MG63 (cell line): ENCODE data around the gene BRD9. TPM values are rescaled to one million over a fixed set of nuclear protein-coding genes. Genes with fewer than 3 reads are reported as not detected.
"Not testable (repeated sequence)": the region's sequence is repeated elsewhere in the genome, so short reads cannot be mapped to it uniquely, and the experiment has no call there.

ENCODE experiments used
- DNase-seq: peaks from one replicate; pipeline ENCODE4 v3.0.0-alpha.2; 2020
- H3K27me3 ChIP-seq: fragments of 250-450 bp; sonication (Bioruptor Pico); 2 replicates; pipeline ENCODE4 v1.5.1; 2020; ENCODE audit warnings: mild to moderate bottlenecking, moderate library complexity
- H3K36me3 ChIP-seq: fragments of 250-450 bp; sonication (Bioruptor Pico); 2 replicates; pipeline ENCODE4 v1.5.1; 2020; ENCODE audit warnings: mild to moderate bottlenecking, moderate library complexity
- H3K4me3 ChIP-seq: fragments of 250-450 bp; sonication (Bioruptor Pico); 2 replicates; pipeline ENCODE4 v1.5.1; 2020; ENCODE audit warnings: mild to moderate bottlenecking, moderate library complexity
- H3K9me3 ChIP-seq: fragments of 250-450 bp; sonication (Bioruptor Pico); 2 replicates; pipeline ENCODE4 v1.5.1; 2020; ENCODE audit warnings: mild to moderate bottlenecking, moderate library complexity
- total RNA-seq: library from RNA; depleted of rRNA; stranded (reverse); fragments of >200 nt; shearing (Covaris generic); gene quantifications from 2 replicates; pipeline ENCODE4 v1.2.3, GENCODE V29; 2014; ENCODE audit warnings: low replicate concordance; rRNA removed

The BRD9 gene
- total RNA-seq, 1 experiment from 2014 or later = 27.5 TPM

- H3K9me3 ChIP-seq, H3K4me3 ChIP-seq, H3K27me3 ChIP-seq, H3K36me3 ChIP-seq, DNase-seq: not testable (repeated sequence)
Observed at GRCh38 chr5:828194-828593, 64.4 kb downstream of the BRD9 start.

GRCh38 chr5:825544-825943 is 67.1 kb downstream of the BRD9 start:
- not testable (repeated sequence) for DNase-seq, H3K27me3 ChIP-seq, H3K4me3 ChIP-seq, H3K9me3 ChIP-seq, H3K36me3 ChIP-seq

- no peaks in the 10 kb centered on the region for H3K36me3 ChIP-seq
Observed at GRCh38 chr5:821504-821903, 71.1 kb downstream of the BRD9 start.

GRCh38 chr5:820245-820644 is 72.4 kb downstream of the BRD9 start:
- DNase-seq = no peak
- H3K36me3 ChIP-seq = no peaks in the 10 kb centered on the region
- H3K4me3 ChIP-seq = no peak overlapping the region
- H3K9me3 ChIP-seq = no peaks in the 10 kb centered on the region
- H3K27me3 ChIP-seq = no peaks in the 10 kb centered on the region

More at GRCh38 chr5:821504-821903, 71.1 kb downstream of the BRD9 start:
- Histone ChIP-seq H3K4me3 (no peak overlapping the region), H3K9me3 (no peaks in the 10 kb centered on the region), H3K27me3 (no peaks in the 10 kb centered on the region)
- DNase-seq = no peak

DNA sequence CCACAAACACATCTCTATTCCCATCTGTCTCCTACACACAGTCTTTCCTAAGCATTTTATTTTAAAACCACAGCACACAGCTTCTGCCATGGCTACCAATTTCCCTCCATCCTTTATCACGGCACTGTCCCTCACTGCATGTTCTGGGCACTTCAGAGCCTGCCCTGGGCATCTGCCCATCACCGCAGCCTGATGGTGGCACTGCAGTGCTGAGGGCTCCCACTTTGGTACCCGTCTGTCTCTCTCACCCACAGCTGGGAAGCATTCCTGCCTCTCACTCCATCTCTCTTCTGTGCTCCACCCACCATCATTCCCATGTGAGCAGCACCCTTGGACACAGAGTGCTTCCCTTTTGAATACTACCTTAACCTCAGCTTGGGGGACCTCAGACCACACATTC is 73.5 kb downstream of the BRD9 start:
- no peaks in the 10 kb centered on the region for H3K36me3 ChIP-seq
- no peaks in the 10 kb centered on the region for H3K9me3 ChIP-seq
- no peaks in the 10 kb centered on the region for H3K27me3 ChIP-seq
- no peak for DNase-seq
- no peak overlapping the region for H3K4me3 ChIP-seq

DNA sequence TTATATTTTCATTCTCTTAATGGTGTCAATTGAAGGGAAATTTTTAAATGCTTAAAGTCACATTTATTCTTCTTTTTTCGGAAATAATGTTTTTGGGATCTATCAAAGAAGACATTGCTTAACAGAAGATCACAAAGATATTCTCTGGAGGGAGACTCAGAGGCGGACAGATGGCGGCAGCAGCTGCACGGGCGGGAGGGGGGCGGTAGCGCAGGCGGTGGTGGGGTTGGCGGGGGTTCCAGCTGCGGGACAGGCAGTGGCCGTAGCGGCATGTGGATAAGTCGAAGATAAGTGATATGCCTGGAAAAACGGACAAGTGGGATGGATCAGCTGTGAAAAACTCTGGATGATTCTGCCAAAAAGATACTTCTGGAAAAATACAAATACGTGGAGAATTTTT is 76.4 kb downstream of the BRD9 start:
- H3K36me3 ChIP-seq = no peaks in the 10 kb centered on the region
- no peaks in the 10 kb centered on the region for H3K9me3 ChIP-seq
- DNase-seq = no peak
- no peaks in the 10 kb centered on the region for H3K27me3 ChIP-seq
- H3K4me3 ChIP-seq = no peak overlapping the region

- Histone ChIP-seq H3K9me3 (no peaks in the 10 kb centered on the region), H3K36me3 (no peaks in the 10 kb centered on the region), H3K4me3 (no peak overlapping the region), H3K27me3 (no peaks in the 10 kb centered on the region)
- DNase-seq = no peak
Observed at GRCh38 chr5:815449-815848, 77.2 kb downstream of the BRD9 start.

Other genes with a start within 250 kb of the BRD9 start
- gene TPPP, start 199.4 kb downstream of the BRD9 start, total RNA-seq = not detected in 2 replicates
- gene ZDHHC11B, start 108.1 kb downstream of the BRD9 start, total RNA-seq = not detected in 2 replicates
- gene ZDHHC11, start 41.8 kb downstream of the BRD9 start, total RNA-seq = 0.56 TPM in 1 of 2 replicates, not detected in the other
- 73.4 and 82.0 TPM in 2 replicates for gene TRIP13, start 83 bp upstream of the BRD9 start, total RNA-seq
- 3.4 and 5.7 TPM in 2 replicates for gene NKD2, start 116.0 kb upstream of the BRD9 start, total RNA-seq
- gene SLC12A7, start 219.3 kb upstream of the BRD9 start, total RNA-seq = 28.1 and 39.7 TPM in 2 replicates